ENCODE results near the gene ACAP2.

DNA sequence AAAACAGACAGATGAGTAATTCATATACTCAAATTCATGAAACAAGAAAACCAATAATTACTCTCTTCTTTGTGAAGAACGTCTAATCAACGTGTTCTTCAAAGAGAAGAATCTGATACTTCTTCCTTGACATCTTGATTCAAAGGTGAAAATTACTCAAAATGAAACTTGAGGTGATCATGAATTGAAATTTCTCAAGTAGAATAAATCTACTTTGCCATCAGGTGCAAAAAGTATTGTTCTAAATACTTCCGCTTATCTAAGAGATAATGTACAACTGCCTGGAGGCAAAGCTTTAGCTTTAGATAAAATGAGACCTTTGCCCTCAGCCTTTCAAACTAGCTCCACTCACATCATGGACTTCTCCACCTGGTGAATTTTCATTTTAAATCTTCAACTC lies 158.0 kb downstream of the ACAP2 start:
- TF ChIP-seq TARDBP (IDR thresholded peaks at IDR 0.05) (no peak), SP1 (IDR thresholded peaks at IDR 0.05) (no peak), L3MBTL2 (conservative IDR thresholded peaks at IDR 0.05) (no peak), ARNT (IDR thresholded peaks at IDR 0.05) (no peak), FOXK2 (IDR thresholded peaks at IDR 0.05) (no peak), ZNF384 (IDR thresholded peaks at IDR 0.05) (no peak), FOXM1 (IDR thresholded peaks at IDR 0.05; ENCODE audit: borderline replicate concordance) (no peak), ELF4 (IDR thresholded peaks at IDR 0.05) (no peak), SUZ12 (IDR thresholded peaks at IDR 0.05) (no peak), BHLHE40 (IDR thresholded peaks at IDR 0.05; ENCODE audit: borderline replicate concordance) (no peak), LEF1 (IDR thresholded peaks at IDR 0.05; ENCODE audit: borderline replicate concordance) (no peak), FOXA1 (IDR thresholded peaks at IDR 0.05) (no peak)

Data from HEK293T (cell line).